ENCODE results near the gene TRNAU1AP. TPM values are rescaled to one million over a fixed set of nuclear protein-coding genes. Genes with fewer than 3 reads are reported as not detected.
"Not testable (repeated sequence)": the region's sequence is repeated elsewhere in the genome, so short reads cannot be mapped to it uniquely, and the experiment has no call there.

TRNAU1AP gene
- total RNA-seq, 1 donor from 2014 or later: 11.9 TPM

DNA sequence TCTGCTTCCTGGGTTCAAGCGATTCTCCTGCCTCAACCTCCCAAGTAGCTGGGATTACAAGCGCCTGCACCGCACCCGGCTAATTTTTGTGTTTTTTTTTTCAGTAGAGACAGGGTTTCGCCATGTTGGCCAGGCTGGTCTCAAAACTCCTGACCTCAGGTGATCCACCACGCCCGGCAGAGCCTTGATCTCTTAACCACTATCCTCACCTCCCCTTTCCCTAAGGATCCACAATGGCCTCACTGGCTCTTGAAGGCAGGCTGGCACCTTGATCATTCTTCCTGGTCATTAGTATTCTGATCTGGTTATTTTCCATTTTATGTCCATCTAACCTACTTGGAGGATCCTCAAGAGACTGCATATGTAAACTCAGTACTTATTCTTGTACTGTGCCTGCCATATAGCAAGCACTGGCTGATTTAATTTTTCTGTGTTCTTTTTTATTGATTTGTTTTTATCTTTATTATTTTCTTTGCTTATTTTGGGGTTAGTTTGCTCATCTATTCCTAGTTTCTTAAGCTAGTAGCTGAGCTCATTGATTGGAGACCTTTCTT, 40.8 kb upstream of the TRNAU1AP start:
- TF ChIP-seq, protein P1, sequence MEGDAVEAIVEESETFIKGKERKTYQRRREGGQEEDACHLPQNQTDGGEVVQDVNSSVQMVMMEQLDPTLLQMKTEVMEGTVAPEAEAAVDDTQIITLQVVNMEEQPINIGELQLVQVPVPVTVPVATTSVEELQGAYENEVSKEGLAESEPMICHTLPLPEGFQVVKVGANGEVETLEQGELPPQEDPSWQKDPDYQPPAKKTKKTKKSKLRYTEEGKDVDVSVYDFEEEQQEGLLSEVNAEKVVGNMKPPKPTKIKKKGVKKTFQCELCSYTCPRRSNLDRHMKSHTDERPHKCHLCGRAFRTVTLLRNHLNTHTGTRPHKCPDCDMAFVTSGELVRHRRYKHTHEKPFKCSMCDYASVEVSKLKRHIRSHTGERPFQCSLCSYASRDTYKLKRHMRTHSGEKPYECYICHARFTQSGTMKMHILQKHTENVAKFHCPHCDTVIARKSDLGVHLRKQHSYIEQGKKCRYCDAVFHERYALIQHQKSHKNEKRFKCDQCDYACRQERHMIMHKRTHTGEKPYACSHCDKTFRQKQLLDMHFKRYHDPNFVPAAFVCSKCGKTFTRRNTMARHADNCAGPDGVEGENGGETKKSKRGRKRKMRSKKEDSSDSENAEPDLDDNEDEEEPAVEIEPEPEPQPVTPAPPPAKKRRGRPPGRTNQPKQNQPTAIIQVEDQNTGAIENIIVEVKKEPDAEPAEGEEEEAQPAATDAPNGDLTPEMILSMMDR (IDR thresholded peaks at IDR 0.05; ENCODE audit: insufficient read depth, low read length, poor library complexity, severe bottlenecking): no peak
- no peak for DNase-seq (ENCODE audit: low read depth)
- Histone ChIP-seq H3K4me3 (ENCODE audit: low read depth, low read length) (no peak overlapping the region), H3K36me3 (ENCODE audit: control insufficient read depth, insufficient read depth, low read length) (peaks cover 5% of the 10 kb centered on the region), H3K27me3 (ENCODE audit: control insufficient read depth, insufficient read depth, low read length) (no peaks in the 10 kb centered on the region)

DNA sequence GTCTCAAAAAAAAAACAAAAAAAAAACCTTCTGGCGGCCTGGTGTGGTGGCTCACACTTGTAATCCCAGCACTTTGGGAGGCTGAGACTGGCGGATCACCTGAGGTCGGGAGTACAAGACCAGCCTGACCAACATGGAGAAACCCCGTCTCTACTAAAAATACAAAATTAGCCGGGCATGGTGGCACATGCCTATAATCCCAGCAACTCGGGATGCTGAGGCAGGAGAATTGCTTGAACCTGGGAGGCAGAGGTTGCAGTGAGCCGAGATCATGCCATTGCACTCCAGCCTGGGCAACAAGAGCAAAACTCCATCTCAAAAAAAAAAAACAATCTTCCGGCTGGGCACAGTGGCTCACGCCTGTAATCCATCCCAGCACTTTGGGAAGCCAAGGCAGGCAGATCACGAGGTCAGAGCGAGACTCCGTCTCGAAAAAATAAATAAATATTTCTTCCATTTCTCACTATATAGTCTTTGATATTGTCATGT, 38.4 kb upstream of the TRNAU1AP start:
- not testable (repeated sequence) for DNase-seq (ENCODE audit: low read depth); H3K36me3 ChIP-seq (ENCODE audit: control insufficient read depth, insufficient read depth, low read length); H3K27me3 ChIP-seq (ENCODE audit: control insufficient read depth, insufficient read depth, low read length); H3K4me3 ChIP-seq (ENCODE audit: low read depth, low read length)

DNA sequence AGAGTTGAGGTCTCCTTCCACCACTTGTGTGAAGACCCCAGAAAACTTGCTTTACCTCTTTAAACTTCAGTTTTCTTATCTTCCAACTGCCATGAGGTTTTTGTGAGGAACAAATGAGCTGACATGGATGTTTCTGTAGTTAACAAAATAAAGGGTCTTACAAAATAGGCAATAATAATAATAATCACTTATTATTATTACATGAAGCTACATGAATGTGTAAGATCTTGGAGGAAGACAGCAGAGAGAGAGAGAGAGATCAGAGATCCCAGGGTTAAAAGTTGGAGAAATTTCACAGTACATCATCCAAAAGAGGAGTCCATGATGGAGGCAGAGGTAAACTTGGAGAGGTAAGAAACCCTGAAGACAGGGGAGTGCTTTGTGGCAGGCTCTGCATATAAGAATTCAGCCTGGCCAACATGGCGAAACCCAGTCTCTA, 36.3 kb upstream of the TRNAU1AP start:
- TF ChIP-seq, protein P1 (IDR thresholded peaks at IDR 0.05; ENCODE audit: insufficient read depth, low read length, poor library complexity, severe bottlenecking): no peak
- no peak for DNase-seq (ENCODE audit: low read depth)
- Histone ChIP-seq H3K27me3 (ENCODE audit: control insufficient read depth, insufficient read depth, low read length) (no peaks in the 10 kb centered on the region), H3K36me3 (ENCODE audit: control insufficient read depth, insufficient read depth, low read length) (no peaks in the 10 kb centered on the region), H3K4me3 (ENCODE audit: low read depth, low read length) (no peak overlapping the region)

DNA sequence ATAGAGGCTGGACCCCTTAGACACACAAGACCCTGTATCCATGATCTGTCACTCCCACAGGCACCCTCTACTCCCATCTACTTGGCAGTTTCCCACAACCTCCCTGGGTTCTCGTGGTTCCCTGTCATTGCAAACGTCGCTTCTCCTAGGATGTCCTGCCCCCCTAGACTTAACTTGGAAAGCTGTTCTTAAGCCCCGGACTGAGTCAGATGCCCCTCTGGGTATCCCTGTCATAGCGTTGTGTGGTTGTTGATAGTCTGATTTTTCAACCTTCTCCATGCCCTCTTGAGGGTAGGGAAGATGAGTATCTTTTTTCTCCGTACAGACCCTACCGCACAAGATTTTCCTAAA, 35.3 kb upstream of the TRNAU1AP start:
- no peaks in the 10 kb centered on the region for H3K36me3 ChIP-seq (ENCODE audit: control insufficient read depth, insufficient read depth, low read length)
- H3K4me3 ChIP-seq (ENCODE audit: low read depth, low read length): no peak overlapping the region
- TF ChIP-seq, protein P1 (IDR thresholded peaks at IDR 0.05; ENCODE audit: insufficient read depth, low read length, poor library complexity, severe bottlenecking): no peak
- no peak for DNase-seq (ENCODE audit: low read depth)
- H3K27me3 ChIP-seq (ENCODE audit: control insufficient read depth, insufficient read depth, low read length): no peaks in the 10 kb centered on the region

DNA sequence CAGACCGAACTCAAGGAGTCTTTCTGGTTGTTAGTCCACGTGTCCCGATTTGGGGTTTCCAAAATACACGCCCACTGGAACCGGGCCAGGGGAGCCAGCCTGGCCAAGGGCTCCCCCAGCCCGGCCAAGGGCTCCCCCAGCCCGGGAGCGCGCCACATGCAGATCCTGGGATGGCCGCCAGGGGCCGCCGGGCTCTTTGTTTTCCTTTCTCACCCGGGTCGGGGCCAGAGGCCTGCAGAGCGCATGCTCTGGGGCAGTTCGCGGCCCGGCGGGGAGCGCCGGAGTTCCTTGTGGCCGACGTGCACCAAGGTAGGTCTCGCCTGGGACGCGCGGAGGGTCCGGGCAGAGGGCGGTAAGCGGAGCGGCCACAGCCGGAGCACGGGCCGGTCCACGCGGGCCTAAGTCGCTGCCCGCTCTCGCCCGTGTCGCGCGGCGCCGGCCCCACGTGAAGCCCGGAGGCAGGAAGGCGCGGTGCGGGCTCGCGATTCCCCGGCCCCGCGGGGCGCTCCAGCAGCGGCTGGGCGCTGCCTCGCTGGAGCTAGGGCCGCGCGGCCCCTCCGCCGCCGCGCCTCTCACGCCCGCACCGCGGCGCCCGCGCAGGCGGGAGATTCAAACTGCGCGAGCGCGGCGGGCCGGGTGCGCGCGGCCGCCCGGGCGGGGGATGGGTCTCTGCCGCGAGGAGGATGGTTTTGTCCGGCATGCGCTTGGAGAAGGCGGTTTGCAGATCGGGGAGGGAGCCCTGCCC, 34.7 kb upstream of the TRNAU1AP start:
- no peak for DNase-seq (ENCODE audit: low read depth)
- Histone ChIP-seq H3K36me3 (ENCODE audit: control insufficient read depth, insufficient read depth, low read length) (no peaks in the 10 kb centered on the region), H3K27me3 (ENCODE audit: control insufficient read depth, insufficient read depth, low read length) (no peaks in the 10 kb centered on the region), H3K4me3 (ENCODE audit: low read depth, low read length) (peak overlapping the region; percentile 76)
- TF ChIP-seq, protein P1 (IDR thresholded peaks at IDR 0.05; ENCODE audit: insufficient read depth, low read length, poor library complexity, severe bottlenecking): peak; percentile 96

DNA sequence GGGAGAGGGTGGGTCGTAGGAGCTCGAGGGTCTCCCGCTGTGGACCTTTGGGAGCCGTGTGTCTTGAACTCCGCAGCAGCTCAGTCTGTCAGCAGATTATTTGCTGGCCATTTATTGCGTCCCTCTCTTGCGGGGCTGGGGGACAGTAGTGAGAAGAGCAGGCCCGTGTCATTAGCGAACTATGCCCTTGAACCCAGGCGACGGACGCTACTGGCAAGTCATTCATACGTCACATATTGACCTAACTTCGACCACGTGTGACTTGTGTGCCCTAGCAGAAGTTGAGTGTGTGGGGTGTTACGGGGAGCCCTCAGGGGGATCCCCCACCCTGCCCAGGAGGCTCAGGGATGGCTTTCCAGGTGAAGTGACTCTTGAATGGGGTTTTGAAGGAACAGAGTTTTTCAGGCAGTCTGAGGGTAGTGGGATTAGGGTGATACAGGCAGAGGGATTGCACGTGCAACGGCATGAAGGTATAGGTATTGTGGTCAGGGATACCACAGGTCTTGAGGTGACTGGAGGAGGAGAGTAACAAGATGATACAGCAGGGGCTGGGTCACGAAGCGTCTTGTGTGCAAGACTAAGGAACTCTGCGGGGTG, 34.0 kb upstream of the TRNAU1AP start:
- Histone ChIP-seq H3K27me3 (ENCODE audit: control insufficient read depth, insufficient read depth, low read length) (no peaks in the 10 kb centered on the region), H3K4me3 (ENCODE audit: low read depth, low read length) (peak overlapping the region; percentile 76), H3K36me3 (ENCODE audit: control insufficient read depth, insufficient read depth, low read length) (no peaks in the 10 kb centered on the region)
- no peak for DNase-seq (ENCODE audit: low read depth)
- TF ChIP-seq, protein P1 (IDR thresholded peaks at IDR 0.05; ENCODE audit: insufficient read depth, low read length, poor library complexity, severe bottlenecking): no peak
